NCI-H2081 (cell line): ENCODE measurements around the gene DBNL.

ENCODE experiments used
- DNase-seq, 2 experiments: peaks; one replicate each; lab custom pipeline; 2025; lab: John Stamatoyannopoulos, UW

The DBNL gene

DNA sequence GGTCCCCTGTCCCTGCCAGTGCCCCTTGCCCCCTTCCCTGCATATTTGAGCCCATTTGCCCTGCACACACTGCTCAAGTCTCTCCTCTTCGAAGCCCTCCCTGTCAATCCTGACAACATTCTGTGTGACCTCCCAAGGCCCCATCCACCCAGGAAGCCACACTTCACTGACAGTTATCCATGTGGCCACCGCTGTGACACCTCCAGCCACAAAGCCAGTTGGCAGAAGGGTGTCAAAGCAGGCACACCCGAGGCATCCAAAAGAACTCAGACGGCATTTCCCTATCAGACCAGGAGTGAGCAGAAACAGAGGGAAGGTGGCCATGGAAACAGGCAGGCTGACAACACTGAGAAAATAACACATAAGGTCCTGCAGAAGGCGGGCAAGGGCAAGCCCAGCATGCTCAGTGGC is 33.2 kb downstream of the DBNL start:
- no peak for DNase-seq

DNA sequence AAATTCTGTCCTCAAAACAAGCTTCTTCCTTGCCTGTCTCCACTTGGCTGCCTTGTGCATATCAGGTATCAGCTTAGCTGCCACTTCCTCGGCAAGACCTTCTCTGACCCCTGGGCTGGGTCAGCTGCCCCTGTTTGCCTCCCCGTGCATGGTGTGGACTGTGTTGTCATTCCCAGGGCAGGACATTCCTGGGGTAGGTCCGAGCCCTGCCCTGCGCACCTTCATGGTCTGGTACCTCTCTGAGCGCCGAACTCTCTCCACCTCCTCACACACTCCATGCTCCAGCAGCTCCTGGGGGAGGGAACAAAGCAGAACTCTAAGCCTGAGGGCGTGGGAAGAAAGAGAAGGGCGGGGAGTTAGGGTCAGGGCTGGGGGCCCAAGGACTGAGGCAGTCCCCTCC is 34.0 kb downstream of the DBNL start:
- DNase-seq = no peak

DNA sequence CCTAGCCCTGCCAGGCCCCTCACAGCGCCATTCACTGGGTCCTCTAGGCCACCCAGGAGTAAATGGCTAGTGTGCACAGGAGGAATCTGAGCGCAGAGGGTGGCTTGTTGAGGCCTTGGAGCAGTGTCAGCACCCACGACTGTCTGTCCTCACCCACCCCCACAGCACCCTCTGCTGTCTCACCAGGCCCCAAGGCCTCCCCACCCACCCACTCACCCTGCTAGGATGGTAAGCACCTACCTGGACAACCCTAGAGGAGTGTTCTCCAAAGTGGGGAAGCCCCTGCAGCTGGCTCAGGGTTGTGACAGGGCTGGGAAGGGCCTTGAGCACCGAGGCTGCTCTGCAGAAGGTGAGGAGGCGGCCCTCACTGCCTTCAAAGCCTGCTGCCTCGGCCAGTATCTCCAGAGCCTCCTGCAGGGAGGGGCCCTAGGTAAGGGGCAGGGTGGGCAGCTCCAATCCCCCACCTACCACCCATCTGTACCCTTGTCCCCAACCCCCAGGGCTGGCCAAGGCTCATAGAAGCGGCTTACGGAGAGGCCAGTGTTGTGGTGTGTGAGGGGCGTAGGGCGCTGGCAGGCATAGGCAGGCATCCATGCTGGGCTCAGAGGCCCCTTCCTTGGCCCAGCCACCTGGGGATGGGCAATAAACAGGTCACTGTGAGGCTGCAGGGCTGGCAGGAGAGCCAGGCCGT is 35.0 kb downstream of the DBNL start:
- DNase-seq = no peak

DNA sequence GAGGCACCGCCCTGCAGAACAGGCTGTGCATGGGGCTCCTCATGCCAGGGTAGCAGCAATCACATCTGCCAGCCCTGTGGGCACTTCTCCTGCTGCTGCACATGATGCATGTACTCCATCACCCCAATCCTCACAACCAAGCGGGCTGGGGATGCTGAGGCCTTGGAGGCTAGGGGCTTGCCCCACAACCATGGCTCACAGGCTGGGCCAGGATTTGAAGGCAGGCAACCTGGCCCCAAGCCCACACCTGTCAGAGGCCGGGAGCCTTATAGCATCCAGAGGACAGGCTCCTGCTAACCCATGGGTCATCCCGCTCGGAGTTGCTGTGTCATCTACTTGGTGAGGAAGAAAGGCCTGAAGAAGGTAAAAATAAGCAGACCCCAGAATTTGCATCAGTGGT is 35.6 kb downstream of the DBNL start:
- DNase-seq = no peak

DNA sequence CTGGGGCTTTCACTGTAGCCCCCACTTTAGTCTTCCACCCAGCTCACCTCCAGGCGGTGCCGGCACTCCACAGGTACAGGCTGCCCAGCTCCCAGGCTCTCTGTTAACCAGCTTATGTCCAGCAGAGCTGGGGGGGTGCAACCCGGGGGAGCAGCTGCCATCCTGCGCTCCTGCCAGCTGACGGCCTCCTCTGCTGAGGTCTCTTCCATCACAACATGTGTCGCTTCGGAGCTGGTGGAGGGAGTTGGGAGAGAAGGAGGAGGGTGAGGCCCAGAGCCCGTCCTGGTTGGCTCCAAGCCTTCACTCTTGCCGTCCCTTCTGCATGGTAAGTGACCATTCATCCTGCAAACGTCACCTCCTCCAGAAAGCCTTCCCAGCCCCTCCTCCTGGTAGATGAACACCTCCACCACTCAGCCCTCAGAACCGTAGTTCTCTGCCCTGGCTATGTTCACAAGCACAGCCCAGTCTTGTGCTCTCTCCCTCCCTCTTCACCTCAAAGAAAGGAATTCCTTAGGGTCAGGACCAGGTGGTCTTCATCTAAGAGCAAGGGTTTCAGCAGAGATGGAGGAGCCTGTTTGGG is 36.3 kb downstream of the DBNL start:
- no peak for DNase-seq

GRCh38 chr7:44081266-44081748 is 36.8 kb downstream of the DBNL start:
- no peak for DNase-seq

DNA sequence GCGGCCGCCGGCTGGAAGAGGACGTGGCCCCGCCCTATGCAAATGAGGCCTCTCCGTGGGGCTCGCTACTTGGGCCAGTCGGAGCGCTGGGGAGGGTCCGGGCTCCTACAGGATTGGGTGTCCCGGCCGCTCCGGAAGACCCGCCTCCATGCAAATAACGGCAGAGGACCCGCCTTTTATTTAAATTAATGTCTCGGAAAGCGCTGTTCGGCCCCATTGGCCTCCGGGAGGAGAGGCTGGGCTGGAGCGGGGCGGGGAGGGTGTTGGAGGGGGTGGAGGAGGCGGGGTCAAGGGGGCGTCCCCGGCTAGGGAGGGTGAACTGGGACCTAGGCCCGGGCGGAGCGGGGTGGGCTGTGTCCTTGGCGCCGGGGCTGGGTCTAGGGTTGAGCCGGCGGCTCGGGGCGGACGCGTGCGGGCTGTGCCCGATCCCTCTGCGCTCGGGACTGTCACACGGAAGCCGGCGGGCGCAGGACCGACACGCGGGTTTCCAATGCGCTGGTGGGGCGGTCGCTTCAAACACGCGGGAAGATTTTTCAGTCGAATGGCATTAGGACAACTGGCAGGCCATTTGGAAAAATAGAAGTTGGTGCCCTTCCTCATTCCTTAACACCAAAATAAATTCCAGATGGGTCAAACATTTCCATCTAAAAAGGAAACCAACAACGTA is 38.2 kb downstream of the DBNL start:
- DNase-seq = peak; percentile 99 to 100

DNA sequence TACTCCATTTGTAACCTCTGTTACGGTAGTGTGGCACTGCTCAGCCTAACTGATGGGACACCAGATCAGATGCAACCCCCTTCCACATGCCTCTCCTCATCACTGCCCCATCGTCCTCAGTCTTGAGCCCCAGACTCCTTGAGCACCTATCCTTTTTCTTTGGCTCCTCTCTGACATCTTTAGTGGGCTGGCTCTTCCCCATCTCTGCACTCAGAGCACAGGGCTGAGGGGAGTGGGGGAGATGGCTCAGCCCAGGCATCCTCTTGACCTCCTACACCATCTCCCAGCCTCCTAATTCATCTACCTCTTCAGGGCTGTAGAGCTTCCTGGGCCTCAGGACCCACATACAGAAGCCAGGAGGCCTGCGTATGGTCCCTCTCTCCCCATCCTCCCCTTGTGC is 39.3 kb downstream of the DBNL start:
- no peak for DNase-seq

DNA sequence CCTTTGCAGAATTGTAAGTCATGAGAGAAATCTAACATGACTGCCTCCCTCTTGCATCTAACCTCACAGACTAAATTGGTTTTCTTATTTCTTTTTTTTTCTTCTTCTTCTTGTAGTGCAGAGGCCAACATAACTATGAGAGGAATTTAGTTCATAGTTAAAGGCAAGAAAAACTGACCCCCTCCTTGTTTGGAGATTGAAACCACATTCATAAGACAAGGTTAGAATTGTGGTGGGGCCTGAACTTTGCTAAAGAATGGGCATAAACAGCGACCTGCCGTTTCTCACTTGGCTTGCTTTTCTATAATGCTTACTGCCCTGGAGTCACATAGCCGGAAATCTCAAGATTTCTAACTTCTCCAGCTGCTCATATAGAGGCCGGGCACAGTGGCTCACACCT is 40.2 kb downstream of the DBNL start:
- DNase-seq = no peak

- DNase-seq = no peak
Measured at GRCh38 chr7:44085546-44085945, 41.0 kb downstream of the DBNL start.

DNA sequence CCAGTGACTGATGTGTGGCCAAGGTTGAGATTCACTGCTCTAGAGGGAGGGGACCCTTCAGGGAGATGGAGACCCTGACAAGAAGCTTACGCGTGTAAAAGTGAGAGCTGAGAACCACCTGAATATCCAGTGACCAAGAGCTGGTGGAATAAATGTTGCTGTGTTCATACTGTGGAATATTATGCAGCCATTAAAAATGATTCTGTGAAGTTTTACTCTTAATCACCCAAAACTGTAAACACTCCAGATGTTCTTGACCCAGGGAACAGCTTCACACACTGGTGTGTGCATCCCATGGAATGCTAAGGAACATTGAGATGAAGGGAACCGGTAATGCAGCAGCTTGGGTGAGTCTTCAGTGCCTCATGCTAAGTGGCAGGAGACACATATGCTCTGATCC is 42.1 kb downstream of the DBNL start:
- DNase-seq = no peak

GRCh38 chr7:44087911-44088838 is 43.7 kb downstream of the DBNL start:
- DNase-seq = no peak

DNA sequence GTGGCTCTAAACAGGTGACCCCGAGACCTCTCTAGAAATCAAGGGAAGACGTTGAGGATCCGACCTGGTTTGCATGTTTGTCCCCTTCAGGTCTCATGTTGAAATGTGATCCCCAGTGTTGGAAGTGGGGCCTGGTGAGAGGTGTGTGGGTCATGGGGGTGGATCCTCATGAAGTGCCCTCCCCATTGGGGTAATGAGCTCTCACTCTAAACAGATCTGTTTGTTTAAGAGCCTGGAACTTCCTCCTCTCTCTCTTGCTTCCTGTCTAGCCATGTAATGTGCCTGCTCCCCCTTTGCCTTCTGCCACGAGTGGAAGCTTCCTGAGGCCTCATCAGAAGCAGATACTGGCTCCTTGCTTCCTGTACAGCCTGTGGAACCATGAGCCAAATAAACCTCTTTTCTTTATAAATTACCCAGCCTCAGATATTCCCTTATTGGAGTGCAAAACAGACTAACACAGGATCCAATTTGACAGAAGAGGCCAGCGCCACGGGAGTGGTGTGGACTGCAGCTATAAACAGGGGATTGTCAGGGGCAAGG is 48.7 kb downstream of the DBNL start:
- DNase-seq = no peak

DNA sequence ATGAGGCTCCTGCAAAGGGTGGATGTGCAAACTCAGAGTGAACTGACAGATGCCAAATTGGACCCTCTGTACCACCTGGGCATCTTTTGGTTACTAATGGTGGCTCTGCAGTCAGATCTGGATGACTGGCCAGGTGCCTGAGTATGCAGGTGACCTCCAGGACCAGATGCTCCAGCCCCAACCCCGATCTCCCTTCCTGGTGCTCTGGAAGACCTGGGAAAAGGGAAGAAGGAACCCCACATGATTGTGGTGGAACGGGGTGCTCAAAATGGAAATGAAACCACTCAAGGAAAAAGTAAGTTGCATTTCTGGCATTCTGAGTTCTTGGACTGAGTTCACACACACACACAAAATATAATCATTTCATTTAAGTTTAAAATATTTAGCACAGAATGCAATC is 49.9 kb downstream of the DBNL start:
- DNase-seq = no peak

GRCh38 chr7:44094883-44095592 is 50.5 kb downstream of the DBNL start:
- DNase-seq = no peak

DNA sequence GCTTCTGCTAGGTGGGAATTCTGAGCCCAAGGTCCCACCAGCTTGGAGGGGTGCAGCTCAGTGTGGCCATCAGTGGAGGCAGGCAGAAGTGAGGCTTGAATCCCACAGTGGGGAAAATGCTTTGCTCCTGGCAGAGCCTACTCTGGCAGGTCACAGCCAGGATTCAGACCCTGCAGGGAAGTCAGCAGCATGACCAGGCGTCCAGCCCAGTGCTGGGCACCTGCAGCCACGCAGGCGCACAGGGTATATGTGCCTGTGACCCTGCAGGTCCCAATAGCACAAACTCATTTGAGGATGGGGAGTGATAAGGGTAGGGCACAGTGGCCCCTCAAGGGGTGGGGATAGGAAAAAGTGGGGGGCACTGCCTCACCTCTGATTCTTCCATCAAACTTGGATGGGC is 51.3 kb downstream of the DBNL start:
- no peak for DNase-seq

- no peak for DNase-seq
Measured at GRCh38 chr7:44096326-44096881, 51.9 kb downstream of the DBNL start.

GRCh38 chr7:44097064-44097932 is 52.8 kb downstream of the DBNL start:
- no peak for DNase-seq

DNA sequence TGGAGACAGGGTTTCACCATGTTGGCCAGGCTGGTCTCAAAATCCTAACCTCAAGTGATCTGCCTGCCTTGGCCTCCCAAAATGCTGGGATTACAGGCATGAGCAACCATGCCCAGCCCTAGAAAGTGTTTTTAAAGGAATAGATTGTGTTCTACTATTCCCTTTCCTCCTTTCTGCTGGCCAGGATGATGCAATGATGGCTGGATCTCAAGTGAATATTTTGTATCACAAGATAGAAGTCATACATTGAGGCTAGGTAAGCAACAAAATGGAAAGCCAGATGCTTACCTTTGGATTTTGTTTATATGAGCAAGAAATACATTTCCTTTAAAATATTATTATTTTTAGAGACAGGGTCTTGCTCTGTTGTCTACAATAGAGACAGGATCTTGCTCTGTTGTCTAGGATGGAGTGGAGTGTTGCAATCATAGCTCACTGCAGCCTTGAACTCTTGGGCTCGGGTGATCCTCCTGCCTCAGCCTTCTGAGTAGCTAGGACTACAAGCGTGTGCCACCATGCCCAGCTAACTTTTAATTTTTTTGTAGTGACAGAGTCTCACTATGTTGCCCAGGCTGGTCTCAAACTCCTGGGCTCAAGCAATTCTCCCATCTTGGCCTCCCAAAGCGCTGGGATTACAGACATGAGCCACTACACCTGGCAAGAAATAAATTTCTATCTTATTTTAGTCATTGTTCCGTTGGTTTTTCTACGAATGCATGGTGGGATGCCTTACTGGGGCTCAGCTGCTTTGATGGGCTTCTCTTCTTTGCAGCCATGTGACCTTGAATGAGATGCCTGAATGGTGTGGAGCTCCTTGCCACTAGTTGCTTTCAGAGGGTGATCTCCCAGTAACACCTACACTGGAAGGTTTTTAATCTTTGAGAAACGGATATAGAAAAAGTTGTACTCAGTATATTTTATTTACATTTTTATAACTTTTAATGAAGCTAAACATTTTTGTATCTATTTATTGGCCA is 53.9 kb downstream of the DBNL start:
- no peak for DNase-seq
